Measurements from ENCODE around the gene ARHGEF7.

The ARHGEF7 gene

DNA sequence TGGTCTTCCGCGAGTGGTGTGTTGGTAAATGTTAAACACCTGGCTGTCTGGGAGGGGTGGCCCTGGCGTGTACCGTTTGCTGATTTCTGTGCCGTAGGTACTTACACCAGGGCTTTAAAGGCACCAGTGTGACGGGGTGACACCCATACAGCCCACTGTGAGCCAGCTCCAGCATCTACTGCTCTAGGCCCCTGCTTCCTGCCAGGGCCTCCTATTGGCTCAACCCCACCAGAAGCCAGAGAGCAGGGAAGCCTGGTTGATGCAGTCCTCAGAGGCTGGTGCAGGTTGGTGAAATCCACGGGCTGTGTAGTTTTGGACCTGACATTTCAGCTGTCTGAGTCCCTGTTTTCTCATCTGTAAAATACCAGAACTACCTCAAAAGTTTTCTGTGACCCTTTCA is 30.4 kb downstream of the ARHGEF7 start:
- H3K36me3 ChIP-seq (replicated peaks; ENCODE audit: low read depth, low read length): no peaks in the 10 kb centered on the region
- no peak overlapping the region for H2AFZ ChIP-seq (ENCODE audit: low read depth, low read length)
- H3K4me3 ChIP-seq (ENCODE audit: low read length): no peak overlapping the region
- H4K20me1 ChIP-seq (ENCODE audit: insufficient read depth, low read length): no peaks in the 10 kb centered on the region
- no peak overlapping the region for H3K4me2 ChIP-seq (ENCODE audit: low read length)
- H3K9ac ChIP-seq (ENCODE audit: low read length): no peak overlapping the region
- TF ChIP-seq, protein P1, sequence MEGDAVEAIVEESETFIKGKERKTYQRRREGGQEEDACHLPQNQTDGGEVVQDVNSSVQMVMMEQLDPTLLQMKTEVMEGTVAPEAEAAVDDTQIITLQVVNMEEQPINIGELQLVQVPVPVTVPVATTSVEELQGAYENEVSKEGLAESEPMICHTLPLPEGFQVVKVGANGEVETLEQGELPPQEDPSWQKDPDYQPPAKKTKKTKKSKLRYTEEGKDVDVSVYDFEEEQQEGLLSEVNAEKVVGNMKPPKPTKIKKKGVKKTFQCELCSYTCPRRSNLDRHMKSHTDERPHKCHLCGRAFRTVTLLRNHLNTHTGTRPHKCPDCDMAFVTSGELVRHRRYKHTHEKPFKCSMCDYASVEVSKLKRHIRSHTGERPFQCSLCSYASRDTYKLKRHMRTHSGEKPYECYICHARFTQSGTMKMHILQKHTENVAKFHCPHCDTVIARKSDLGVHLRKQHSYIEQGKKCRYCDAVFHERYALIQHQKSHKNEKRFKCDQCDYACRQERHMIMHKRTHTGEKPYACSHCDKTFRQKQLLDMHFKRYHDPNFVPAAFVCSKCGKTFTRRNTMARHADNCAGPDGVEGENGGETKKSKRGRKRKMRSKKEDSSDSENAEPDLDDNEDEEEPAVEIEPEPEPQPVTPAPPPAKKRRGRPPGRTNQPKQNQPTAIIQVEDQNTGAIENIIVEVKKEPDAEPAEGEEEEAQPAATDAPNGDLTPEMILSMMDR (IDR thresholded peaks at IDR 0.05; ENCODE audit: low read depth, low read length): no peak
- no peak for TF ChIP-seq EZH2phosphoT487 (IDR thresholded peaks at IDR 0.05; ENCODE audit: low read depth)
- no peaks in the 10 kb centered on the region for H3K4me1 ChIP-seq (ENCODE audit: low read length)
- H3K79me2 ChIP-seq (ENCODE audit: low read length): no peaks in the 10 kb centered on the region
- H3K27ac ChIP-seq (ENCODE audit: low read length): no peak overlapping the region
- H3K9me3 ChIP-seq (ENCODE audit: insufficient read depth, low read length): no peaks in the 10 kb centered on the region
- H3K27me3 ChIP-seq (ENCODE audit: low read depth, low read length): peaks cover 73% of the 10 kb centered on the region

DNA sequence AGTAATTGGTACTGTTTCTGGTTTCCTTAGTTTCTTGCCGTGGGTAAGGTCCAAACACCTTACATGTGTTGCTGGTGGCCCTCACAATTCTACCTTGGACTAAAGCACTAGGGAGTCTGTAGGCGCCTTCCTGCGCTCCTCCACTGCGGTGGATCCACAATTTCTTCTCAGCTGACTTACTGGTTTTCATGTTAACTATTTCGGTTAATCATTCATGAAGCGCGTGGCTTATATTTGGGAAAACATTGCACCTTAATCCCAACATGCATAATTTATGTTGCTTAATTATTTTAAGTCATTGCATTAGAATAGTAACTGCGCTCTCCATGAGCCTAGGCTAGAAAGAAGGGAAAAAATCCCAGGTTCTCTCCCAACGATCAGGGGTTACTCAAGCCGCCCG is 37.7 kb downstream of the ARHGEF7 start:
- Histone ChIP-seq H3K4me1 (ENCODE audit: low read length) (peaks cover 13% of the 10 kb centered on the region), H2AFZ (ENCODE audit: low read depth, low read length) (peak overlapping the region; percentile 74), H3K4me2 (ENCODE audit: low read length) (peak overlapping the region; percentile 89), H3K9me3 (ENCODE audit: insufficient read depth, low read length) (no peaks in the 10 kb centered on the region), H3K9ac (ENCODE audit: low read length) (peak overlapping the region; percentile 87), H4K20me1 (ENCODE audit: insufficient read depth, low read length) (peaks cover 11% of the 10 kb centered on the region), H3K27ac (ENCODE audit: low read length) (peak overlapping the region; percentile 80), H3K4me3 (ENCODE audit: low read length) (peak overlapping the region; percentile 88), H3K79me2 (ENCODE audit: low read length) (peaks cover 38% of the 10 kb centered on the region), H3K27me3 (ENCODE audit: low read depth, low read length) (peaks cover 24% of the 10 kb centered on the region; the same call in 1 of the 2 replicates), H3K36me3 (replicated peaks; ENCODE audit: low read depth, low read length) (no peaks in the 10 kb centered on the region)
- TF ChIP-seq EZH2phosphoT487 (IDR thresholded peaks at IDR 0.05; ENCODE audit: low read depth): no peak
- TF ChIP-seq, protein P1 (IDR thresholded peaks at IDR 0.05; ENCODE audit: low read depth, low read length): no peak

DNA sequence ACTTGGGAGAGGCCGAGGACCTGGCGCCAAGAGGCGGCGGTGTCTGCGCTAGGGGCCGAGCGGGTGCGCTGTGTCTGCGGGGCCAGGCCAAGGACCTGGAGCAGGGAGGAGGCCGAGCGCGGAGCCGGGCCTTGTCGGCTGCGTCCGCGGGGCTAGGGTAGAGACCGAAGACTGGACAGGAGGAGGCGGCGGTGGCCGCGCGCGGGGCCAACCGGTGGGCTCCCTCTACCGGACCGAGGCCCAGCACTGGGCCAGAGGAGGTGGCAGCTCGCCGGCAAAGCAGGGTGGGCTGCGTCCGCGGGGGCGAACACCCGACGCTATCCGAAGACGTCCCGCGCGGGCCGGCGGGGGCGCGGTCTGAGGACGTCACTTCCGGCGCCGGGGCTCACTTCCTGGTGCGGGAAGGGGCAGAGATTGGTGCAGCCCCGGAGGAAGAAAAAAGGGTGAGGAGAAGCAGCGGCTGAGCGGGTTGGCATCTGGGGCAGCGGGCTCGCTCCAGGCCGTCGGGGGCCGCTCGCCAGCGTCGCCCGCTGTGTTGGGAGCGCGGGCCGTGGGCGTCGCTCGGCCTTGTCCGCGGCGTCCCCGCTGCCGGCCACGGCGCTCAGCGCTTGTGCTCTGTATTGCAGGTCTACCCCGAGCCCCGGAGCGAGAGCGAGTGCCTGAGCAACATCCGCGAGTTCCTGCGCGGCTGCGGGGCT is 38.3 kb downstream of the ARHGEF7 start:
- Histone ChIP-seq H3K27ac (ENCODE audit: low read length) (peak overlapping the region; percentile 80), H3K79me2 (ENCODE audit: low read length) (peaks cover 43% of the 10 kb centered on the region), H3K27me3 (ENCODE audit: low read depth, low read length) (peaks cover 19% of the 10 kb centered on the region; the same call in 1 of the 2 replicates), H3K9me3 (ENCODE audit: insufficient read depth, low read length) (no peaks in the 10 kb centered on the region), H4K20me1 (ENCODE audit: insufficient read depth, low read length) (peaks cover 16% of the 10 kb centered on the region), H3K4me3 (ENCODE audit: low read length) (peak overlapping the region; percentile 88), H3K4me1 (ENCODE audit: low read length) (peaks cover 13% of the 10 kb centered on the region), H3K4me2 (ENCODE audit: low read length) (peak overlapping the region; percentile 89), H3K36me3 (replicated peaks; ENCODE audit: low read depth, low read length) (no peaks in the 10 kb centered on the region), H2AFZ (ENCODE audit: low read depth, low read length) (peak overlapping the region; percentile 74), H3K9ac (ENCODE audit: low read length) (peak overlapping the region; percentile 87)
- no peak for TF ChIP-seq EZH2phosphoT487 (IDR thresholded peaks at IDR 0.05; ENCODE audit: low read depth)
- TF ChIP-seq, protein P1 (IDR thresholded peaks at IDR 0.05; ENCODE audit: low read depth, low read length): peak; percentile 13; the same call in 1 of the 2 replicates

DNA sequence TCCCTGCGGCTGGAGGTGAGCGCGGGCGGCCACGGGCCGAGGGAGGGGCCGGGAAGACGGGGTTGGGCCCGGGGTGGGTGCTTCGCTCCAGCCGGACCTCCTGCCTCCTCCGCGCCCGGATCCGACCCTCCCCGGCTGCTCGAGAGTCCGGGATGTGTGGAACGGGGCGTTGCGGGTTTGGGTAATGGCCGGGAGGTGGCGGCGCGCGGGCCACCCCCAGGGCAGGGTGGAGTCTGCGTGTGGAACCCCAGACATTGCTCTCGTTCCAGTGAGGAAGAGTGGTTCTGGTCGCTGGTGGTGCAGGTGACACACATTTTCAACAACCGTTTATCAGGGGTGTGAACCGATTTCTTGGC is 38.8 kb downstream of the ARHGEF7 start:
- TF ChIP-seq, protein P1 (IDR thresholded peaks at IDR 0.05; ENCODE audit: low read depth, low read length): peak; percentile 17; the same call in 1 of the 2 replicates
- no peak for TF ChIP-seq EZH2phosphoT487 (IDR thresholded peaks at IDR 0.05; ENCODE audit: low read depth)
- Histone ChIP-seq H2AFZ (ENCODE audit: low read depth, low read length) (peak overlapping the region; percentile 61), H3K79me2 (ENCODE audit: low read length) (peaks cover 48% of the 10 kb centered on the region), H3K9me3 (ENCODE audit: insufficient read depth, low read length) (no peaks in the 10 kb centered on the region), H3K4me1 (ENCODE audit: low read length) (peaks cover 13% of the 10 kb centered on the region), H3K9ac (ENCODE audit: low read length) (peak overlapping the region; percentile 87), H3K27ac (ENCODE audit: low read length) (peak overlapping the region; percentile 80), H3K27me3 (ENCODE audit: low read depth, low read length) (peaks cover 15% of the 10 kb centered on the region; the same call in 1 of the 2 replicates), H3K4me3 (ENCODE audit: low read length) (peak overlapping the region; percentile 88), H3K36me3 (replicated peaks; ENCODE audit: low read depth, low read length) (peaks cover 2% of the 10 kb centered on the region), H4K20me1 (ENCODE audit: insufficient read depth, low read length) (peaks cover 18% of the 10 kb centered on the region), H3K4me2 (ENCODE audit: low read length) (peak overlapping the region; percentile 83)

Data from OCI-LY3 (cell line).